Measurements from ENCODE around the gene ANXA4.

The ANXA4 gene

DNA sequence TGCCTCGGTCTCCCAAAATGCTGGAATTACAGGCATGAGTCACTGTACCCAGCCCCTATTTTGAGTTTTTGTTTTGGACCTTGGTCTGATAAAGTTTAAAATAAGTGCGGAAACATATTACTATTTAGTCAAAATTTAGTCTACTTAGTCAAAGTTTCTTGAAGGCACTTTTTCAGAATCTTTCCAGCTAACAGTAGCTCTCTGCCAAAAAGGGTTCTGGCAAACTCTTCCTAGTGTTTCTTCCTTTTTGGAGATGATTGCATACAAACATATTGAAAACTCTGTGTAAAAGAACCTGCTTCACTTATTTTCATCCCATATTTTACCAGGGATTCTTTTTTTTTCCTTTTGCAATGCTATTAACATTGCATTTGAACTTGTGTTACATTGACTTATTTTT, 116.3 kb downstream of the ANXA4 start:
- TF ChIP-seq, protein P1, sequence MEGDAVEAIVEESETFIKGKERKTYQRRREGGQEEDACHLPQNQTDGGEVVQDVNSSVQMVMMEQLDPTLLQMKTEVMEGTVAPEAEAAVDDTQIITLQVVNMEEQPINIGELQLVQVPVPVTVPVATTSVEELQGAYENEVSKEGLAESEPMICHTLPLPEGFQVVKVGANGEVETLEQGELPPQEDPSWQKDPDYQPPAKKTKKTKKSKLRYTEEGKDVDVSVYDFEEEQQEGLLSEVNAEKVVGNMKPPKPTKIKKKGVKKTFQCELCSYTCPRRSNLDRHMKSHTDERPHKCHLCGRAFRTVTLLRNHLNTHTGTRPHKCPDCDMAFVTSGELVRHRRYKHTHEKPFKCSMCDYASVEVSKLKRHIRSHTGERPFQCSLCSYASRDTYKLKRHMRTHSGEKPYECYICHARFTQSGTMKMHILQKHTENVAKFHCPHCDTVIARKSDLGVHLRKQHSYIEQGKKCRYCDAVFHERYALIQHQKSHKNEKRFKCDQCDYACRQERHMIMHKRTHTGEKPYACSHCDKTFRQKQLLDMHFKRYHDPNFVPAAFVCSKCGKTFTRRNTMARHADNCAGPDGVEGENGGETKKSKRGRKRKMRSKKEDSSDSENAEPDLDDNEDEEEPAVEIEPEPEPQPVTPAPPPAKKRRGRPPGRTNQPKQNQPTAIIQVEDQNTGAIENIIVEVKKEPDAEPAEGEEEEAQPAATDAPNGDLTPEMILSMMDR (IDR thresholded peaks at IDR 0.05; ENCODE audit: low read depth, low read length) = no peak
- no peak overlapping the region for H3K4me3 ChIP-seq (ENCODE audit: low read depth, low read length)

DNA sequence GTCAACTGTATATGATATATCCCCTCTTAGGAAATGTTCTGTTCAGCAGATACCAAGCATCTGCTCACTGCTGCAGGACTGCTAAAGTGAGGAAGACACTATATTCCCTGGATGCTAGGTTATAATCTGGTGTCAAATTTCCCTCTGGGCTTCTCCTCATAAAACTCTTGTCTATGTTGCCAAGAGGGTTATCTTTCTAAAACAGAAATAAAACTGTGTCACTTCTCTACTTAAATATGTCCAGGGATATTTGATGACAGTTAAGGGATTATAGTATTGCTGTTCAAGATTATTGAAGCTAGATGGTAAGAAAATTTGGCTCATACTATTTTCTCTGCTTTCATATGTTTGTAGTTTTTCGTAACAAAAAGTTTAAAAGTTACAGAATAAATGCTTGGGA, 121.4 kb downstream of the ANXA4 start:
- no peak overlapping the region for H3K4me3 ChIP-seq (ENCODE audit: low read depth, low read length)
- TF ChIP-seq, protein P1 (IDR thresholded peaks at IDR 0.05; ENCODE audit: low read depth, low read length) = no peak
